Suppressor macrophage treated with lipopolysaccharide for 4 hours (primary cell): ENCODE data around the gene ASPRV1.
"Not testable (repeated sequence)": the region's sequence is repeated elsewhere in the genome, so short reads cannot be mapped to it uniquely, and the experiment has no call there.

Experiments
- DNase-seq: peaks from one replicate; pipeline ENCODE4 v3.0.0-alpha.2; 2020

The ASPRV1 gene

DNA sequence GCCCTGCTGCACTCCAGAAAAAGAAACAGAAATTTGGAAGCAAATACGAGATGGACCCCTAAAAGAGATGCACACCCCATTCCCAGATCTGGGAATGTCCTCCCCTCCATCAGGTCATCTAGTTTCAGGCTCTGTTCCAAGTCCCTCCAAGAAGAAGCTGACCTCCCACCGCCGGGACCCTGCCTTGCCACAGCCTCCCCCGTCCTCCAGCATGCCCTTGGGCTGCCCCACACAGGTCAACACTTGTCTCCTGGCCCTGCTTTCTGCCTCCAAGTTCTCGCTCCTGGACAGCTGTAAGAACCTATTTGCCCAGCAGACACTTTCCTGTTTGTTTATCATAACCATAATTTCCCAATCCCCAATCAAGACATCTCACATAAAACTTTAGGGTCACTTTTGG, 2.0 kb downstream of the ASPRV1 start:
- DNase-seq: no peak

DNA sequence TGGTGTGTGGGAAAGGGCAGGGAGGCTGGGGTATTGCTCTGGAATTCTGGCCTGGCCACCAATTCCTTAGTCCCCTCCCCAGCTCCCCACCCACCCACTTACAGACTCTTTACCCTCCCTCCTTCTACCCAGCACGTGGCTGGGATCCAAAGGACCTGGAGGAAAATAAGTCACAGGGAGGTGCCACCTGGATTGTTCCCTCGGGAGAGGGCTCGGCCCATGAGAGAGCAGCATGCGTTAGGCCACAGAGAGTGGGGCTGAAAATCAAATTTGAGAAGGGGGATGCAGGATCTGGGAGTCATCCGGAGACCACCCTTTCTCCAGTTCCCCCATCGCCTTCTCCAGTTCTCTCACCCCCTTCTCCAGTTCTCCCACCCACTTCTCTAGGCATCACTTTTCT, 3.0 kb downstream of the ASPRV1 start:
- DNase-seq: no peak

DNA sequence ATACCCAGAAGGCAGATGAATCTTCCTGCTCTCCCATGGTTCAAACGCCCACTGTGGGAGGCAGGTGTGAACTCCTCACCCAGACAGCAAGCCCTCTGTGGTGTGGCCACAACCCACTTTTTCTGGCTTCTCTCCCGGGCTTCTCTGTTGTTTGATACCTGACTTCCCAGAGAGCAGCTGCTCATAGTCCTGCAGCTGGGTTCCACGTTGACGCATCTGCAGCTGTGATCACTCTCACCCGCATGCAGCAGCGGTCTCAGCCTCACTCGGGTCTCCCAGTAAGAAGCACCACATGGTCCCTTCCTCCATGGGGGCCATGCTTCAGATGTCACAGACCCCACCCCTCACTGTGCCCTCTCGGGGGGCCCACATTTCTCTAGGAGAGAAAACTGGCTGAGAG, 3.5 kb downstream of the ASPRV1 start:
- no peak for DNase-seq

DNA sequence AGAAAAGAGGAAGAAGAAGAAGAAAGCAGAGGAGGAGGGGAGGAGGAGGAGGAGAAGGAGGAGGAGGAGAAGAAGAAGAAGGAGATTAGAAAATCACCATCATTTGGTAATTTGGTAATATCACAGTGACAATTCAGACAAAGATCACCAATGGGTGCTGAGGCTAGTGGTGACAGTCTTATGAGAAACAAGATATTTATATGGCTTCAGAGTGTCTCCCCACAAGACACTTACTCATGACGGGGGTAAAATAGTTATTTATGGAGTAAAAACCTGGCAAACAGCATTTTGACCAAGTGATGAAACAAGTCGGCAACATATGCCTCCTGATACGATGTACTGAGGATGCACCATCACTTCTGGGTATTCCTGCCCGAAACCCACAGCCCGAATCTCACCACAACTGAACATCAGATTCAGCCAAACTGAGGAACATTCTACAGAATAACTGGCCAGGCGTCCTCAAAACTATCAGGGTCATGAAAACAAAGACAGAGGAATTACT, 4.9 kb downstream of the ASPRV1 start:
- no peak for DNase-seq

DNA sequence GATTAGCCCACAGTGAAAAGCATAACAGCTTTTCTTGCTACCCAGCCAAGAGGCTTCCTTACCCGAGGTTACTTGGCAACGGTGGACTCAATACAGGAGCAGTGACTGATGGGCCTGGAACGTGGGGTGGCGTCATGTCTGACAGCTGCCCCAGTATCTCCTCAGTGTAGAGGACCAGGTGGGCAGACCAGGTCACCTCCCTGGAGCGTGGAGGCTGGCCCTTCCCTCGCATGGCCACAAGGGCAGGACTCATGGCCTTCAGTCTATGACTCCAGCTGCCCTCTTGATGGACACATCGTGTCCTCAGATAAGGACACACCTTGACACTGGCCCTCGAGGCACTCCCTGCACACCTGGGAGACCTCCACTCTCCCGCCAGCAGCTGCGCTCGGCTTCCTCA, 6.4 kb downstream of the ASPRV1 start:
- DNase-seq: no peak

DNA sequence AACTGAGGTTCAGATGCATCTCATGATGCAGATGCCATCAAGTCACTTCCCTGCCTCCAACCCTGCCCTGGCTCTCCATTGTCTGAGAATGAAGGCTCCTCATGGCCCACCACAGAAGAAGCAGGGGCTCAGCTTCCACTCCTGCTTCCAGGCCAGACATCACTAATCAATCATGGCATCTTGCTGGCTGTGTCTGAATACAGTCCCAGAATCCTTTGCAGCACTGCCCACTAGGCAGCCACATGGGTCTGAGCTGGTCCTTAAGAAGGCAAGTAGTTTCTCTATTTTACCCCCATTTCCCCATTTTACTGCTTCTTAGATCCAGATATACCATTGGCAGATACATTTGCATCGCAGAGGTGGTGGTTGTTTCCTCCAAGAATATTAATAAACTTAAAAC, 7.3 kb downstream of the ASPRV1 start:
- no peak for DNase-seq

DNA sequence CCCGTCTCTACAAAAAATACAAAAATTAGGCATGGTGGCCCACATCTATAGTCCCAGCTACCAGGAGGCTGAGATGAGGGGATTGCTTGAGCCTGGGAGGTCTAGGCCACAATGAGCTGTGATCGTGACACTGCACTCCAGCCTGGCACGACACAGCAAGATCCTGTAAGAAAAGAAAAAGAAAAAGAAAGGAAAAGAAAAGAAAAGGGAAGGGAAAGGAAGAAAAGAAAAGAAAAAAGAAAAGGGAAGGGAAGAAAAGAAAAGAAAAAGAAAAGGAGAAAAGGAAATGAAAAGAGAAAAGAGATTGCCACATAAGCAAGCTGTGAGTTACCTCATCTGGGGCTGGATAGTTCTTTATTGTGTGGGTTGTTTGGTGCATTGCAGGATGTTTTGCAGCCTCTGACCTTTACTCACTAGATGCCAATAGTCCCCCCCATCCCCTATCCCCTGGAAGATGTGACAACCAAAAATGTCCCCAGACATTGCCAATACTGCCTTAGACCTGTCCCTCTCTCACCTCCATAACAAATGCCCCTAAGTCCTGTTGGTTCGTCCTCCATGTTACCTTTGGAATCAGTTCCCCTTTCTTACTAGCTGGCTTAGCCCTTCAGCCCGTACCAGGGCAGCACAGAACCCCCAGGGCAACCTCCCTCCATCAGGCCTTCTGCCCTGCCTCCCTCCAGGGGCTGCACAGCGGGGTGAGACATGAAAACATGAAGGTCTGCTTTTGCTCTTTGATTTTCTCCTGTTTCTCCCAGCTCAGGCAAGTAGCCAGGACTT, 8.9 kb downstream of the ASPRV1 start:
- peak; percentile 43 for DNase-seq

DNA sequence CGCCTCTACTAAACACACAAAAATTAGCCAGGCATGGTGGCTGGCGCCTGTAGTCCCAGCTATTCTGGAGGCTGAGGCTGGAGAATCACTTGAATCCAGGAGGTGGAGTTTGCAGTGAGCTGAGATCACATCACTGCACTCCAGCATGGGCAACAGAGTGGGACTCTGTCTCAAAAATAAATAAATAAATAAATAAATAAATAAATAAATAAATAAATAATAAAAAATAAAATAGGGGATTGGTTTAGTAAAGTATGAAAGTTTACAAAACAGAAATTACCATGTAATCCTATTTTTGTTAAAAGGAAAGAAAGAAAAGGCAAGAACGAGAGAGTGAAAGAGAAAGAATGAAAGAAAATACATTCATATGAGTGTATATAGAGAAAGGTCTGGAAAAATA, 10.8 kb downstream of the ASPRV1 start:
- DNase-seq: not testable (repeated sequence)

DNA sequence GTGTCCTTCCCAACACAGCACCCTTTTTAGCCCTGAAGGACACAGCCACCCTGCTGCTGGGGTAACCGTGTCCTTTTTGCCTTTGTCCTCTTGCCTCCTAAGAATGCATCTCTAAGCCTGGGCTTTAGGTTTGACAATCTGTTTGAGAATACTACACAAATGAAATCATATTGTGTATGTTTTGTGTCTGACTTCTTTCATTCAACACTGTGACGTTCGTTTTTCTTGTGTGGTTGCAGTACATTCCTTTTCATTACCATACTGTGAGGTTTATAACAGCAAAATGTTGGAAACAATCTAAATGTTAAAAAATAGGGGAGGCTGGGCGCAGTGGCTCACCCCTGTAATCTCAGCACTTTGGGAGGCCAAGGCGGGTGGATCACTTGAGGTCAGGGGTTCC, 11.2 kb downstream of the ASPRV1 start:
- DNase-seq: no peak

DNA sequence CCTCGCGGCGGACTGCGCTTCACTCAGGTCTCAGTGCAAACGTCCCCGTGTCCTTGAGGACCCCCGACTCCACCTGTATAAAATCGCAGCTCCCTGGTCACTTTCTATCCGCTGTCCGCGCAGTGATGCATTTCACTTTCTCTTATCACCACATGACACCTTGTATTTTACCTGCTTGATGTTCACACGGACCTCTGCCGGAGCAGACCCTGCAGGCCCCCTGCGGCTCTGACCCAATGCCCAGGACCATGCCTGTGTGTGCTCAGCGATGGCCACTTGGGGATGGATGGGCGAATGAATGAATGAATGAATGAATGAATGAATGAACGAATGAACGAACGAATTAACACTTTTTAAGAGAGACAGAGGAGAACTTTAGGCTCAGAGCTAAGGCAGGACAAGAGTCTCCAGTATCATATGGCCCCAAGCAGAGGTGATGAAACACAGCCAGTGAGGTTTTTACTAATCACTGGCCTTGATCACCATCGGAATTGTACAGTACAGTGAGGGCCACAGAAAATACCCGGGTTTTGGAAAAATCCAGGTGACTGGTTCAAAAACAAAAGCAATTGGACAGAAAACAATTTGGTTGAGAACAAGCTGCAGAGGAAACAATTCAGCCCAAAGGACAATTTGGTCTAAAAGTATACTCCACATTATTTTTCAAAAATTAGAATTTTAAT, 12.3 kb downstream of the ASPRV1 start:
- no peak for DNase-seq

DNA sequence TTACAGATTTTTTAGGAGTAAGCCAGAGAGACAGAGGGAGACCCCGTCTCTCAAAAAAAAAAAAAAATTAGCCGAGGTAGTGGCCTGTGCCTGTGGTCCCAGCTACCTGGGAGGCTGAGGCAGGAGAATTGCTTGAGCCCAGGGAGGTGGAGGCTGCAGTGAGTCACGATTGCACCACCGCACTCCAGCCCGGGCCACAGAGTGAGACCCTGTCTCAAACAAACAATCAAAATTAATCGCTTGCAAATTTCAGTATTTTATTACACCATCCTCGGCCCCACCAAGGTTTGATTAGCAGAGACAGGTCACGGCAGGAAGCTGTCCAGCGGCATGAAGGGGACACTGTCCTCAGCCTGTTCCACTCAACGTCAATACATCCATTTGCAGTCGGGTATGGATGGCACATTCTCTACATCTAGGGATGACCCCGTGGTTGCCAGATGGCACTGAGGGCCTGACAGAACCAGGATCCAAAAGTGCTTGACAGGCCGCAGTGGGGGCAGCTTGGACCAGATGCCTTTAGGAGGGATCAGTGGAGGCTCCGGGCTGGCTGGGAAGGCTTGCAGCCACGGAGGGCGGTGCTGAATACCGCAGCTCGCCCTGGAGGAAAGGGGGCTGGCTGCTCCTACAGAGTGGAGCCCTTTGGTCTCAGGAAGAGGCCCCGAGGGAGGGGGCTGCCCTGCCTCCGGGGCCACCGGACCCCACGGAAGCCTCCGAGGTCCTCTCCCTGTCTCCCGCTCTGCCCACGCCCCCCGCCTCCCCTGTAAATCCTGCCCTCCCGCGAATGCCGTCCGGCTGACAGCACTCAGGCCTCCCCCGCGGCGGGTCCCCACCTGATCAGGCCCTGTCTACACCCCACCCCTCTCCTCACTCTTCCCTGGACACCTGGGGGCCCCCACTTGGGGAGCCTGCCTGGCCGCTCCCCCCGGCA, 13.1 kb downstream of the ASPRV1 start:
- DNase-seq: no peak

DNA sequence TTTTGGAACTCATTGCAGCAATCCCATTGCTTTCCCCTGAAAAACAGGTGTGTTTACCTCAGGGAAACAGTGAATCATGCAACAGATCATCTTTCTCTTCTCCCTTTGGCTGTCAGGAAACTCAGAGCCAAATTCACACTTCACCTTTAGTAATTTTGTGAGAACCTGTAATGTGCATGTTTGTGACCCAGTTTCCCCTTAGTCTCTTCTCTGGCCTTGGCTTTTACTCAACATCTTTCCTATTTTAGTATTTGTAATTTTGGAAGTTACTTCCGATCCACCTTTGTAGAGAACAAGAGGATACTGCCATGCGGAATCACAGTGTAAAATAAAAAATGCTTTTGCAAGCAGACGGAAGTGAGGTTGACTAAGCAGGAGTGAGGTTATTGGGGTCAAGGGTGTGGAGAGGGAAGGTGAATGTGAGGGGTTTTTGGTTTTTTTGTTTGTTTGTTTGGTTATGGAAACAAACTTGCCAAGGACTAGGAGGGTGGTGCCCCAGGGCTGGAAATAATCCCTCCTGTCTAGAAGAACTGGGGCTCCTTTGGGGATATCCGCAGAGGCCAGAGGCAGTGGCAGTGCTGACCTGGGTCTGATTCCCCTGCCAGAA, 14.0 kb downstream of the ASPRV1 start:
- DNase-seq: peak; percentile 33

DNA sequence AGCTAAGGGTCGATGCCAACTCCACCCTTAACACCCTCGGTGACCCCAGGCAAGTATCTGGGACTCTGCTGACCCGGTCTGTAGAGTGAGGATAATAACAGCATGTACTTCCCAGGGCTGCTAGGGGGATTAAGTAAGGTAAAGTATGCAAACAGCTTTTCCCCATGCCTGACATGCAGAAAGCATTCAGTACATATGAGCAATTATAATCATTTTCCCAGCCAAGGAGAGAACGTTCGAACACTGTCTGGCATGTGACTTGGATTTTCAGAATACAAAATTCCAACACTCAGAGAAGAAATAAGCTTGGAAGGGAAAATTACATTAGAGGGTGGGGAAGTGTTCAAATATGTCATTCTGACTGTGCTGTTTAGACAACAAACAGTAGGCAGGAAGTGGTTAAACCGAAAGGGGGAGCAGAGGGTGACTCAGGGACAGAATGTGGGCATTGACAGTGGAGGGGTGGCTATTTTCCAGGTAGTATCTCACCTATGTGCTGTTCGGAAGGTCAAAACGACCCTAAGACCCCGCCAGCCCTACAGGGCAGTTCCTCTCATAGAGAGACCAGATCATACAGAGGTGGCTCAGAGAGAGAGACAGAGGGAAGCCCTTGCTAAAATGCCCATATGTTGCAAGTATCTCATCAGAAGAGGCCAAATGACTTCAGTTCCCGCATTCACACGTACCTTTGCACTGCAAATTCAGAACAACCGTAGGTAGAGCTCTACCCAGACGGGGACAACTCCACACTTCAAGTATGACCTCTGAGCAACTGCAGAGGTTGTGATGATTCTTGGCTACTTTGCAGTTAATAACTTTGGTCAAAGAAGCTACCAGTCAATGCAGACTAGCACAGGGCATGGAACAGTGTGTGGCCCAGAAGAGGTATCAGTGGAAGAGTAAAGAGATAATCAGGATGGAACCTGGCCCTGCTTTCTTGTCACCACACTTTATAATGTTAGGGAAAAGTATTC, 14.8 kb downstream of the ASPRV1 start:
- DNase-seq: peak; percentile 83

DNA sequence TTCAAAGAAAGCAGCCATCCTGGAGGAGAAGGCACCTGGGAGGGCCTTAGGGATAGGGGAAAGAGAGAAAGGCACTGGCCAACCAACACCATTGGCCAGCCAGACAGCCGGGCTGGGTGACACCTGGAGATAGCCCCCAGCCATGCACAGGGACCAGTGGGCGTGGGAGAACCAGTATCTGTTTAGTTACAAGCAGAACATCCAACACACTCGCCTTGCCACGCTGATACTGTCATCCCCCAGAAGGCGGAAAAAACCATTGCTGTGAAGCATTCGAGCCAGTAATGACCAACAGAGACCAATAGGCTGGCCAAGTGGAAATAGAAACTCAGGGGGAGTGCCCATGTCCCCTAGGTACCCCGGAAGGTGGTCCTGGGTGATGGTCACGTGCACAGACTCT, 15.5 kb downstream of the ASPRV1 start:
- no peak for DNase-seq

DNA sequence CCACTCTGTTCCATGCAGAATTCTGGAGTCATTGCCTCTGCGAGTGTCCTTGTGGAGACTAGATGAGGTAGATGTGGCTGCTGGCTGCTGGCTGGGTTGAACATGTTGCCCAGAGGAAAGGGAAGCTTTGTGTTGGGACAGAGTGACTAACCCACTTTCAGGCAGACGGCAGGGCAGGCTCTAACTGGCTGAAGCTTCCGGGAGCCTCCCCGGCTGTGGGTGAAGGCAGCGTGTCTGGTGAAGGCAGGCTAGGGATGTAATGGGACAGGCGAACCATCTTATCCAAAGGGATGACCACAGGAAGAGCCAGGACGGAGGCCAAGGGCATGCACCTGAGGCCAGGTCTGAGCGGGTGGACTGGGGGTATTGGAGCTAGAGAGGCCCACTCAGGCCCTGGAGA, 16.0 kb downstream of the ASPRV1 start:
- peak; percentile 92 for DNase-seq

DNA sequence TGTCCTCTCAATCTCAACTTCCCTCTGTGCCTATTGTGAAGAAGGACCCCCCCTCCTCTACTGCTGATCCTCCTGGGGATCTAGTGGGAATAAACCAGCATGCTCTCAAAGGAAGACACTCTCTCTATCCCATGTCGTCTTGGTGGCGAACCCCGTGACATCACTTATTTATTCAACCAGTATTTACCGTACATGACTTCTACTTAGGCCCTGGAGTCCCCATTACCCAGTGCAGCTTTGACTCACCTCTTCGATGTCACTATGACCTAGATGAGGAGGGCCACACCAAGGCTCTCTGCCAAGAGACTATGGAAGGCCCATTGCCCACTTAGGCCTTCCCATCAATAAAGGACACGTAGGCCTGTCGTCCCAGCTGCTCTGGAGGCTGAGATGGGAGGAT, 16.7 kb downstream of the ASPRV1 start:
- DNase-seq: no peak

DNA sequence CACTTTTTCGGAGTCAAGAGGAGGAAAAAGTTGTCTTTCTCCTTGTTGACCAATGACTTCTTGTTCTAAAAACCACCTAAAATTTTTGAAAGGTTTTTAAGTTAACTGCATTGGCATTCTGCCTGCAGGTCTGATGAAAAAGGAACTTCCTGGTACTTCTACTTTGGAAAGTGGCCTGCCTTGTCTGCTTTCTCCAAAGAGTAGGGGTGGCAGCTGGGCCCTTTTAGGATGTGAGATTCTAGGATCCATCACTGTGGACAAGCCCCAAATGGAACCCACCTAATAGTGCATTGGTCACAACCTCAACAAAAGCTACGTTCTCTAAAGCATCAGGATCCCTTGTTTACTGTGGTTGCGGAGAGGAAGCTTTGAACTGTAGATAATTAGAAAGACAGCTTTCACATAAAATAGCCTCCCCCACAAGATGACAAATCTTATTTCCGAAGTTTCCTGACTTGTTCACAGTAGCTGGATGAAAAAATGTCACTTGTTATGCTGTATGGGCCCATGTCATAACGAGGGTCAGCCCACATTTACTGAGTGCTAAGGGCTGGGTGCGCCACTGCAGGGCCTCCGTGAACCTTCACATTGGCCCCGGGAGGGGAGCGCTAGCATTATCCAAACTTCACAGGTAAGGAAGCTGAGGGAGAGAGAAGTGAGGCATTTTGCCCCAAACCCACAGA, 17.4 kb downstream of the ASPRV1 start:
- peak; percentile 35 for DNase-seq

DNA sequence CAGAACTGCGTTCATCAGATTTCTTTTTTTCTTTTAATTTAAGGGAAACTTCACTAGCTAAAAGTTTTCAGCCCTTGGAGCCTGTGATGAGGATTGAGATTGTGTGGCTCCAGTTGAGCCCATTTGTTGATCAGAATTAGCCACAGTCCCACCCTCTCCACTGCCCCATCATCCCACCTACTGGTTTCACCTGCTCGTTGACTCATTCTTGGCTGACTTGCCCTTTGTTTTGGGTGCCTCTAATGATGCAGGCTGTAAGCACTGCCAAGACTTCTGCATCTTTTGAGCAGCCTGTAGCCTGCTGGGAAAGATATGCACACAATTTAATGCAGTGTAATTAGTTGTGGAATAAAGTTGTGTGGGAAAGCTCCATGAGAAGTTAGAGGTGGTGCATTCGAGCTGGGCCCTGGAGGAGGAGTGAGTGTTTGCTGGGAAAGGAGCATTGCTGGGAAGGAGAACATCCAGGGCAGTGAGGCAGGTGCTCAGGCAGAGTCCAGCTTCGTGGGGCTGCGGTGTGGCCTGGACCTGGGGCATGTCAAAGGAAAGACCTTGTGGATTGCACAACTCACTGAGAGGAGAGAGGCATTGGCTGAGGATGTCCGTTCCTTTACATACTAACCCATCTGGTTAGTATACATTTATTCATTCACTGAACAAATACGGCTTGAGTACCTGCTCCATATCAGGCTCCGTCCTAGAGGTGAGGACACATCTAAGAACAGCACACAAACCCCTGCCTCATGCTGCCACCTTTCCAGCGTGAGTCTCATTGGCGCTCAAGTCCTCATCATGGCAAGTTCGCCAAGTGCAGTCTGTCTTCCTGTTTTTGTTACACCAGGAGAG, 18.2 kb downstream of the ASPRV1 start:
- DNase-seq: no peak

DNA sequence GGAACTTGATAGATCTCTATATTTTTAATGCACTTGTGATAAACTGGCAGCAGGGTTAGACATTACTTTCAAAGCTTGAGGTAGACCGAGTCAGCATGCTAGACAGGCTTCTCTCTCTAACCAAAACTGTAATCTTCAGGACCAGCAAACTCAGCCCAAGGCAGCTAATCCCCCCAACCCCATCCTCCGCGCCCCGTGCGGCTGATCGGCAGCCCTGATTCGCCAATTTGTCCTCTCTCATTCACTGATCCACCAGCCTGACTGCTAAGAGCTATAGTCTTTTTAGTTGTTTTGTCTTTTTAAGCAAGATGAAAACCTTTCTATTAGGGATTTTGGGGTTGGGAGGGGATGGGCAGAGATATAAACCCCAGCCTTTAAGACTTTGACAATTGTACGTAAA, 20.7 kb downstream of the ASPRV1 start:
- DNase-seq: no peak

DNA sequence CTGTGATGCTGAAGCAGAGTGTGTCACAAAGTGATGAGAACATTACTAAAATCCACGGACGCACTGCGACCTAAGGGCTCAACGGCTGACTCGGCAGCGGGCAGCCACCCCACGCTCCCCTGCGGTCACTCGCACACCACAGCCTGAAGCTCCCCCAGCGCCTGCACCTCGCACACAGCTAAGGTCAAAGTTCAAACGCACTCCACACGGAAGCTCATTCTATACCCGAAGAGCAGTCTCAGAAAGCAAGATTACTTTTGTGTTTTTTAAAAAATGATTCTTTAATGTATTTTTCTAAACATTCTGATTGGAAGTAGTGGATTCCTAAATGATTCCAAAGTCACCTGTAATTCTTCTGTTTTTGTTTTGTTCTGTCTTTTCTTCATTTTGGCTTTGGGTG, 21.7 kb downstream of the ASPRV1 start:
- no peak for DNase-seq
